H9 (cell line): ENCODE data around the gene ABCA7. TPM values are rescaled to one million over a fixed set of nuclear protein-coding genes. Genes with fewer than 3 reads are reported as not detected.

Source experiments
- DNase-seq: peaks from one replicate; pipeline ENCODE4 v3.0.0-alpha.2; 2017
- H2AFZ ChIP-seq: one replicate; pipeline ENCODE4 v1.6.1; 2013; ENCODE audit warnings: mild to moderate bottlenecking, low read length, control low read depth, moderate library complexity
- H2AK5ac ChIP-seq: 2 replicates; pipeline ENCODE4 v1.6.1; 2013; ENCODE audit warnings: low read length, control low read depth, mixed read lengths; ENCODE audit not compliant: insufficient read length
- H2BK120ac ChIP-seq: one replicate; pipeline ENCODE4 v1.6.1; 2013; ENCODE audit warnings: low read depth, mild to moderate bottlenecking, low read length, control low read depth, inconsistent platforms; ENCODE audit not compliant: poor library complexity, severe bottlenecking
- H2BK12ac ChIP-seq: 2 replicates; pipeline ENCODE4 v1.6.1; 2013; ENCODE audit warnings: low read length, control low read depth, mixed read lengths, low read depth; ENCODE audit not compliant: insufficient read length
- H2BK15ac ChIP-seq: 2 replicates; pipeline ENCODE4 v1.6.1; 2013; ENCODE audit warnings: low read depth, low read length, control low read depth
- H2BK20ac ChIP-seq: one replicate; pipeline ENCODE4 v1.6.1; 2013; ENCODE audit warnings: low read depth, mild to moderate bottlenecking, low read length, control low read depth, inconsistent platforms; ENCODE audit not compliant: poor library complexity, severe bottlenecking
- H2BK5ac ChIP-seq: 2 replicates; pipeline ENCODE4 v1.6.1; 2013; ENCODE audit warnings: low read length, control low read depth, mixed read lengths; ENCODE audit not compliant: insufficient read length
- H3K14ac ChIP-seq: 2 replicates; pipeline ENCODE4 v1.6.1; 2013; ENCODE audit warnings: low read length, control low read depth; ENCODE audit not compliant: insufficient read depth
- H3K18ac ChIP-seq: 2 replicates; pipeline ENCODE4 v1.6.1; 2013; ENCODE audit warnings: low read depth, mild to moderate bottlenecking, mixed read lengths, low read length, control low read depth; ENCODE audit not compliant: insufficient read length
- H3K23ac ChIP-seq: 2 replicates; pipeline ENCODE4 v1.6.1; 2013; ENCODE audit warnings: low read length, control low read depth, mixed read lengths, low read depth; ENCODE audit not compliant: insufficient read length
- H3K23me2 ChIP-seq: 2 replicates; pipeline ENCODE4 v1.6.1; 2013; ENCODE audit warnings: low read depth, mild to moderate bottlenecking, mixed read lengths, low read length, control low read depth; ENCODE audit not compliant: insufficient read length, poor library complexity, severe bottlenecking
- H3K27ac ChIP-seq: 2 replicates; pipeline ENCODE4 v1.5.1; 2013; ENCODE audit warnings: low read length, control low read depth, mixed read lengths, low read depth; ENCODE audit not compliant: insufficient read length
- H3K27me3 ChIP-seq: 2 replicates; pipeline ENCODE4 v1.6.1; 2013; ENCODE audit warnings: low read length, control low read depth, inconsistent platforms; ENCODE audit not compliant: insufficient read depth
- H3K4ac ChIP-seq: 2 replicates; pipeline ENCODE4 v1.6.1; 2013; ENCODE audit warnings: low read depth, mild to moderate bottlenecking, control low read depth, inconsistent platforms, low read length, moderate library complexity
- H3K4me1 ChIP-seq: 2 replicates; pipeline ENCODE4 v1.6.1; 2013; ENCODE audit warnings: low read length, control low read depth, inconsistent platforms; ENCODE audit not compliant: insufficient read depth
- H3K4me2 ChIP-seq: 2 replicates; pipeline ENCODE4 v1.6.1; 2013; ENCODE audit warnings: low read length, control low read depth, mixed read lengths; ENCODE audit not compliant: insufficient read length, insufficient read depth
- H3K56ac ChIP-seq: 2 replicates; pipeline ENCODE4 v1.6.1; 2013; ENCODE audit warnings: low read depth, mild to moderate bottlenecking, mixed read lengths, low read length, control low read depth; ENCODE audit not compliant: insufficient read length
- H3K79me1 ChIP-seq: 2 replicates; pipeline ENCODE4 v1.6.1; 2013; ENCODE audit warnings: low read depth, mild to moderate bottlenecking, moderate library complexity, low read length, control low read depth, inconsistent platforms; ENCODE audit not compliant: insufficient read depth, poor library complexity, severe bottlenecking
- H3K79me2 ChIP-seq: 2 replicates; pipeline ENCODE4 v1.6.1; 2013; ENCODE audit warnings: low read length, control low read depth, inconsistent platforms; ENCODE audit not compliant: insufficient read depth
- H3K9ac ChIP-seq: 2 replicates; pipeline ENCODE4 v1.6.1; 2013; ENCODE audit warnings: low read length, control low read depth, mixed read lengths; ENCODE audit not compliant: insufficient read length; ENCODE audit errors: extremely low read depth
- H3K9me3 ChIP-seq: one replicate; pipeline ENCODE4 v1.6.1; 2013; ENCODE audit warnings: low read depth, low read length, inconsistent platforms; ENCODE audit not compliant: control insufficient read depth
- H3T11ph ChIP-seq: one replicate; pipeline ENCODE4 v1.6.1; 2013; ENCODE audit warnings: mild to moderate bottlenecking, low read length, control low read depth, inconsistent platforms
- H4K20me1 ChIP-seq: one replicate; pipeline ENCODE4 v1.6.1; 2013; ENCODE audit not compliant: control insufficient read depth, insufficient read length, insufficient read depth
- H4K5ac ChIP-seq: 2 replicates; pipeline ENCODE4 v1.6.1; 2013; ENCODE audit warnings: low read depth, mild to moderate bottlenecking, mixed read lengths, low read length, control low read depth; ENCODE audit not compliant: insufficient read length
- H4K8ac ChIP-seq: replicated peaks from 2 replicates; pipeline ENCODE4 v1.6.1; 2013; ENCODE audit warnings: low read length, control low read depth, mixed read lengths, low read depth; ENCODE audit not compliant: insufficient read length
- H4K91ac ChIP-seq: 2 replicates; pipeline ENCODE4 v1.6.1; 2013; ENCODE audit warnings: low read depth, mild to moderate bottlenecking, moderate library complexity, mixed read lengths, low read length, control low read depth; ENCODE audit not compliant: insufficient read length
- H3K27ac Mint-ChIP-seq, 3 experiments: 2 replicates in 2 of 3; 3 replicates in 1 of 3; pipeline ENCODE4 v1.8.0; 2020 to 2021; ENCODE audit warnings: mixed read lengths in 3 of 3, mild to moderate bottlenecking in 1 of 3, moderate library complexity in 1 of 3
- H3K27me3 Mint-ChIP-seq: 2 replicates; pipeline ENCODE4 v1.8.0; 2021; ENCODE audit warnings: low read depth, mild to moderate bottlenecking, moderate library complexity, mixed read lengths
- H3K36me3 Mint-ChIP-seq, 3 experiments: 2 replicates in 2 of 3; 3 replicates in 1 of 3; pipeline ENCODE4 v1.8.0; 2020 to 2021; ENCODE audit warnings: low read depth in 3 of 3, mixed read lengths in 3 of 3; ENCODE audit not compliant: insufficient read depth in 1 of 3
- H3K4me1 Mint-ChIP-seq, 2 experiments: 2 replicates each; pipeline ENCODE4 v1.8.0; 2020; ENCODE audit warnings: mixed read lengths in 2 of 2
- H3K4me3 Mint-ChIP-seq, 2 experiments: 2 replicates in 1 of 2; 3 replicates in 1 of 2; pipeline ENCODE4 v1.8.0; 2020 to 2021; ENCODE audit warnings: mild to moderate bottlenecking in 2 of 2, mixed read lengths in 2 of 2, moderate library complexity in 1 of 2
- H3K9me3 Mint-ChIP-seq, 2 experiments: 2 replicates in 1 of 2; 3 replicates in 1 of 2; pipeline ENCODE4 v1.8.0; 2020; ENCODE audit warnings: mild to moderate bottlenecking in 2 of 2, mixed read lengths in 2 of 2, moderate library complexity in 1 of 2
- CTCF ChIP-seq: fragments of 200-600 bp; sonication (generic); conservative IDR thresholded peaks from 3 replicates; pipeline ENCODE4 v1.8.0; 2021; ENCODE audit warnings: antibody characterized with exemption, mild to moderate bottlenecking
- WGBS: extraction: QIAGEN DNeasy Blood & Tissue Kit; methylation state at CpG from one replicate; pipeline ENCODE4 v1.1.7; 2013; ENCODE audit warnings: missing lambda C conversion rate, low lambda C conversion rate, mixed read lengths; ENCODE audit not compliant: insufficient read length; ENCODE audit errors: extremely low coverage; 5-methylcytosine and 5-hydroxymethylcytosine counted together
- total RNA-seq: library from RNA; stranded (reverse); gene quantifications from 2 replicates; pipeline ENCODE4 v1.2.1, GENCODE V29; 2021

ABCA7 gene
- total RNA-seq, 1 experiment from 2014 or later, result 34.6 TPM

DNA sequence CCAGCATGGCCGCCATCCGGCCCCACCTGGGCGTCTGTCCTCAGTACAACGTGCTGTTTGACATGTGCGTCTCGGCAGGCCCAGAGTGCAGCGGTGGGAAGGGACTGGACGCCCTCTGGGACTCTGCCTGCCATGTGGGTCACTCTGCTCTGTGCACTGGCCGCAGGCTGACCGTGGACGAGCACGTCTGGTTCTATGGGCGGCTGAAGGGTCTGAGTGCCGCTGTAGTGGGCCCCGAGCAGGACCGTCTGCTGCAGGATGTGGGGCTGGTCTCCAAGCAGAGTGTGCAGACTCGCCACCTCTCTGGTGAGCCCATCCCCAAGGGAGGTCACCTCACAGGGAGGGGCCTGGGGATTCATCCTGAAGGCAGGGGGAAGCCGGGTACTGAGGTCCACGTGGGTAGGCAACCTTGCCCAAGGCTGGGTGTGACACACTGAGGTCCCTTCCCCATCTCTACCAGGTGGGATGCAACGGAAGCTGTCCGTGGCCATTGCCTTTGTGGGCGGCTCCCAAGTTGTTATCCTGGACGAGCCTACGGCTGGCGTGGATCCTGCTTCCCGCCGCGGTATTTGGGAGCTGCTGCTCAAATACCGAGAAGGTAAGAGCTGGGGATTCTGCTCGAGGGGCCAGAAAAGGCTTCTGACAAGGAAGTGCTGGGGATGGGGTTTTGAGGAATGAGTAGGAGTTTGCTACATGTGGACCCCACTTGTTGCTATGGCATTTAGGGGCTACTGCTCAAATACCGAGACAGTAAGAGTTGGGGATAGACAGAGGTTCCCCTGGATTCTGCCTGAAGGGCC, 11.3 kb downstream of the ABCA7 start:
- Mint-ChIP-seq H3K27ac (peak overlapping the region in 1 of 3 experiments; percentile 86; a peak in 2 of 7 replicates), H3K36me3 (peaks cover 2 to 5% (median 3%) of the 10 kb centered on the region in 3 experiments; a peak in 4 of 7 replicates)
- WGBS, result no CpG with 5 or more reads among the region's 31 CpGs

More for the DNA sequence above, 11.3 kb downstream of the ABCA7 start:
- Mint-ChIP-seq H3K9me3 (no peaks in the 10 kb centered on the region), H3K27me3 (no peaks in the 10 kb centered on the region; the same call in 1 of the 2 replicates), H3K4me3 (no peak overlapping the region), H3K4me1 (peaks cover 2 to 15% of the 10 kb centered on the region in 2 experiments; a peak in 3 of 4 replicates)
- Histone ChIP-seq H4K8ac (no peak overlapping the region), H3K14ac (no peak overlapping the region; the same call in 1 of the 2 replicates), H3K9ac (no peak overlapping the region), H3K79me2 (no peaks in the 10 kb centered on the region), H3K4me2 (no peak overlapping the region), H2BK120ac (no peak overlapping the region), H2BK15ac (no peak overlapping the region), H3K23ac (no peak overlapping the region), H2AK5ac (no peak overlapping the region), H2AFZ (no peak overlapping the region), H3K23me2 (no peaks in the 10 kb centered on the region), H4K20me1 (no peaks in the 10 kb centered on the region), H3T11ph (no peak overlapping the region), H3K9me3 (no peaks in the 10 kb centered on the region), H2BK5ac (no peak overlapping the region), H4K91ac (no peak overlapping the region), H4K5ac (no peak overlapping the region), H3K27ac (no peak overlapping the region), H3K27me3 (no peaks in the 10 kb centered on the region), H2BK20ac (no peak overlapping the region), H3K18ac (no peak overlapping the region), H3K79me1 (no peaks in the 10 kb centered on the region), H3K4me1 (no peaks in the 10 kb centered on the region), H3K56ac (no peak overlapping the region), H3K4ac (no peak overlapping the region), H2BK12ac (no peak overlapping the region)
- no peak for TF ChIP-seq CTCF
- no peak for DNase-seq
